ENCODE measurements around the gene UMODL1.
A peak's percentile ranks its signal among the peaks of the same experiment; 100 is the strongest.

The UMODL1 gene

DNA sequence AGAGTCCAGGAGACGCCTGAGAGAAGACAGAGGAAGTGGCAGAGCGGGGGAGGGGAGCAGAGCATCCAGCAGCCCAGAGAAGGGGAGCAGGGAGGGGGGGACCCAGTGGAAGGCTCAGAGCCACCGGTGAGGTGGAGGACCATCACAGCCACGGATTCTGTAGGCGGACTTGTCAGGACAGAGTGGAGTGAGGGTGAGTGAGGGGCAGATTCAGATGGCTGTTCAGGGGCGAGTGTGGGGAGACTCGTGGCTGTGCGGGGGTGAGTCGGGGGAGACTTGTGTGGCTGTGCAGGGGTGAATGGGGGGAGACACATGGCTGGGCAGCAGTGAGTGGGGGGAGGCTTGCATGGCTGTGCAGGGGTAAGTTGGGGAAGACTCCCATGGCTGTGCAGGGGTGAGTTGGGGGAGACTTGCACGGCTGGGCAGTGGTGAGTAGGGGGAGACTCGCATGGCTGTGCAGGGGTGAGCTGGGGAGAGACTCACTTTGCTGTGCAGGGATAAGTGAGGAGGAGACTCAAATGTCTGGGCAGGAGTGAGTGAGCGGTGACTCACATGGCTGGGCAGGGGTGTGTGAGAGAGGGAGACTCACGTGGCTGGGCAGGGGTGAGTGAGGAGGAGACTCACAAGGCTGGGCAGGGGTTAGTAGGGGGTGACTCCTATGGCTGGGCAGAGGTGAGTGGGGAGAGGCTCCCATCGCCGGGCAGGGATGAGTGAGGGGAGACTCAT, 91.0 kb downstream of the UMODL1 start:
- no peak overlapping the region for H3K4me3 ChIP-seq (ENCODE audit: low read depth, low read length)
- no peak for DNase-seq (ENCODE audit: low read depth)
- TF ChIP-seq CTCF (IDR thresholded peaks at IDR 0.05; ENCODE audit: control insufficient read depth, extremely low read depth, insufficient read depth), result no peak

- no peak for TF ChIP-seq CTCF (IDR thresholded peaks at IDR 0.05; ENCODE audit: control insufficient read depth, extremely low read depth, insufficient read depth)
- H3K4me3 ChIP-seq (ENCODE audit: low read depth, low read length), result no peak overlapping the region
- no peak for DNase-seq (ENCODE audit: low read depth)
Observed at GRCh38 chr21:42162831-42163510, 91.9 kb downstream of the UMODL1 start.

DNA sequence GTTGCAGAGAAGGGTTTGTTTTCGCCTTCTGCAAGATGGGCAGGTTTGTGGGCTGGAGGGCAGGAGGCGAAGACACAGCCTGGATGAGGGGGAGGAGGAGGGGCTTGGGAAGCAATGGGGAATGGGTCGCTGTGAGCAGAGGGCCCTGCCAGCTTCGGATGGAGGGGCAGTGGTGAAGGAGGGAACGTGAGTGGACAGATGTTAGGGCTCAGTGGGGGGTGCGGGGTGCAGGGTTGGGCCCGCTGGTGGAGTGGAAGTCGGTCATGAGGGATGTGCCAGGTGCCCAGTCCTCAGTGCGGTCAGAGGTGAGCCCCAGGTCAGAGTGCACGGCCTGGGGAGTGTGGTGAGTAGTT, 92.4 kb downstream of the UMODL1 start:
- no peak overlapping the region for H3K4me3 ChIP-seq (ENCODE audit: low read depth, low read length)
- no peak for DNase-seq (ENCODE audit: low read depth)
- TF ChIP-seq CTCF (IDR thresholded peaks at IDR 0.05; ENCODE audit: control insufficient read depth, extremely low read depth, insufficient read depth), result no peak

GRCh38 chr21:42164064-42164789, 93.1 kb downstream of the UMODL1 start:
- H3K4me3 ChIP-seq (ENCODE audit: low read depth, low read length), result no peak overlapping the region
- DNase-seq (ENCODE audit: low read depth), result no peak
- peak; percentile 51 for TF ChIP-seq CTCF (IDR thresholded peaks at IDR 0.05; ENCODE audit: control insufficient read depth, extremely low read depth, insufficient read depth)

- no peak for TF ChIP-seq CTCF (IDR thresholded peaks at IDR 0.05; ENCODE audit: control insufficient read depth, extremely low read depth, insufficient read depth)
- no peak overlapping the region for H3K4me3 ChIP-seq (ENCODE audit: low read depth, low read length)
- DNase-seq (ENCODE audit: low read depth), result no peak
Observed at GRCh38 chr21:42164818-42165217, 93.7 kb downstream of the UMODL1 start.

GRCh38 chr21:42165901-42166300, 94.8 kb downstream of the UMODL1 start:
- no peak for TF ChIP-seq CTCF (IDR thresholded peaks at IDR 0.05; ENCODE audit: control insufficient read depth, extremely low read depth, insufficient read depth)
- no peak for DNase-seq (ENCODE audit: low read depth)
- no peak overlapping the region for H3K4me3 ChIP-seq (ENCODE audit: low read depth, low read length)
